ENCODE results near the gene NIBAN1.
"Not testable (repeated sequence)": the region's sequence is repeated elsewhere in the genome, so short reads cannot be mapped to it uniquely, and the experiment has no call there.

Gene NIBAN1

GRCh38 chr1:184971522-184972265, 2.6 kb downstream of the NIBAN1 start:
- DNase-seq, result no peak

- DNase-seq, result no peak
These were observed 3.6 kb downstream of the NIBAN1 start for GRCh38 chr1:184970691-184971161.

GRCh38 chr1:184966989-184967388, 7.3 kb downstream of the NIBAN1 start:
- DNase-seq, result no peak

- DNase-seq, result no peak
These were observed 8.1 kb downstream of the NIBAN1 start for GRCh38 chr1:184965944-184966860.

- DNase-seq, result no peak
These were observed 8.9 kb downstream of the NIBAN1 start for GRCh38 chr1:184965439-184965838.

GRCh38 chr1:184959626-184960025, 14.7 kb downstream of the NIBAN1 start:
- DNase-seq, result no peak

GRCh38 chr1:184958554-184959353, 15.6 kb downstream of the NIBAN1 start:
- DNase-seq, result no peak

GRCh38 chr1:184957901-184958300, 16.4 kb downstream of the NIBAN1 start:
- not testable (repeated sequence) for DNase-seq

- peak; percentile 55 for DNase-seq
These were observed 17.2 kb downstream of the NIBAN1 start for GRCh38 chr1:184956999-184957700.

GRCh38 chr1:184954232-184954995, 19.9 kb downstream of the NIBAN1 start:
- no peak for DNase-seq

GRCh38 chr1:184953600-184954219, 20.6 kb downstream of the NIBAN1 start:
- no peak for DNase-seq

GRCh38 chr1:184952428-184952827, 21.9 kb downstream of the NIBAN1 start:
- DNase-seq, result no peak

- DNase-seq, result no peak
These were observed 22.5 kb downstream of the NIBAN1 start for GRCh38 chr1:184951788-184952187.

- DNase-seq, result no peak
These were observed 23.4 kb downstream of the NIBAN1 start for GRCh38 chr1:184950906-184951305.

GRCh38 chr1:184950227-184950626, 24.1 kb downstream of the NIBAN1 start:
- no peak for DNase-seq

GRCh38 chr1:184947497-184948256, 26.6 kb downstream of the NIBAN1 start:
- DNase-seq, result no peak

GRCh38 chr1:184945678-184946412, 28.5 kb downstream of the NIBAN1 start:
- DNase-seq, result no peak

- no peak for DNase-seq
These were observed 29.3 kb downstream of the NIBAN1 start for GRCh38 chr1:184945029-184945428.

GRCh38 chr1:184943998-184944397, 30.3 kb downstream of the NIBAN1 start:
- DNase-seq, result no peak

- no peak for DNase-seq
These were observed 32.6 kb downstream of the NIBAN1 start for GRCh38 chr1:184941735-184942134.
